Central memory CD8-positive, alpha-beta T cell (primary cell): ENCODE data around the gene NAT16.
"Not testable (repeated sequence)": the region's sequence is repeated elsewhere in the genome, so short reads cannot be mapped to it uniquely, and the experiment has no call there.

ENCODE experiments used
- ATAC-seq: fragments of 150-1000 bp; cut with Tn5 transposase; replicated peaks from 2 replicates; pipeline ENCODE4 v1.10.0; 2022; ENCODE audit warnings: mild to moderate bottlenecking, moderate FRiP score, moderate number of reproducible peaks; ENCODE audit not compliant: poor library complexity, severe bottlenecking; ENCODE audit errors: extremely low read depth
- DNase-seq, 2 donors: peaks; one replicate each; pipeline ENCODE4 v3.0.0; 2021; ENCODE audit warnings: low spot score in 2 of 2
- H3K27ac Mint-ChIP-seq: one replicate; pipeline ENCODE4 v1.8.0; 2022; ENCODE audit warnings: low read depth, mild to moderate bottlenecking, moderate library complexity, mixed read lengths
- H3K27me3 Mint-ChIP-seq: one replicate; pipeline ENCODE4 v1.8.0; 2022; ENCODE audit warnings: mixed read lengths
- H3K36me3 Mint-ChIP-seq: one replicate; pipeline ENCODE4 v1.8.0; 2022; ENCODE audit warnings: mild to moderate bottlenecking, moderate library complexity, mixed read lengths; ENCODE audit not compliant: insufficient read depth
- H3K4me1 Mint-ChIP-seq: one replicate; pipeline ENCODE4 v1.8.0; 2022; ENCODE audit warnings: mixed read lengths
- H3K4me3 Mint-ChIP-seq: one replicate; pipeline ENCODE4 v1.8.0; 2022; ENCODE audit warnings: mild to moderate bottlenecking, moderate library complexity, mixed read lengths
- H3K9me3 Mint-ChIP-seq: one replicate; pipeline ENCODE4 v1.8.0; 2022; ENCODE audit warnings: mixed read lengths

Gene NAT16

GRCh38 chr7:101211501-101211900 is 31.4 kb upstream of the NAT16 start:
- DNase-seq: no peak
- Mint-ChIP-seq H3K36me3 (peaks cover 4% of the 10 kb centered on the region), H3K4me1 (peaks cover 11% of the 10 kb centered on the region), H3K4me3 (no peak overlapping the region), H3K9me3 (no peaks in the 10 kb centered on the region), H3K27ac (no peak overlapping the region), H3K27me3 (no peaks in the 10 kb centered on the region)
- no peak for ATAC-seq

GRCh38 chr7:101210143-101210542 is 30.1 kb upstream of the NAT16 start:
- no peak overlapping the region for H3K27ac Mint-ChIP-seq
- H3K27me3 Mint-ChIP-seq: no peaks in the 10 kb centered on the region
- no peaks in the 10 kb centered on the region for H3K9me3 Mint-ChIP-seq
- no peaks in the 10 kb centered on the region for H3K4me1 Mint-ChIP-seq
- H3K4me3 Mint-ChIP-seq: no peak overlapping the region
- no peak for ATAC-seq
- peaks cover 1% of the 10 kb centered on the region for H3K36me3 Mint-ChIP-seq
- no peak for DNase-seq

GRCh38 chr7:101208794-101209193 is 28.7 kb upstream of the NAT16 start:
- ATAC-seq (no peak), DNase-seq (no peak)
- H3K36me3 Mint-ChIP-seq: peaks cover 1% of the 10 kb centered on the region
- H3K4me3 Mint-ChIP-seq: no peak overlapping the region
- H3K9me3 Mint-ChIP-seq: no peaks in the 10 kb centered on the region
- peaks cover 2% of the 10 kb centered on the region for H3K4me1 Mint-ChIP-seq
- H3K27me3 Mint-ChIP-seq: no peaks in the 10 kb centered on the region
- H3K27ac Mint-ChIP-seq: no peak overlapping the region

GRCh38 chr7:101207459-101207858 is 27.4 kb upstream of the NAT16 start:
- DNase-seq (no peak), ATAC-seq (no peak)
- peaks cover 10% of the 10 kb centered on the region for H3K27me3 Mint-ChIP-seq
- H3K36me3 Mint-ChIP-seq: peaks cover 1% of the 10 kb centered on the region
- H3K27ac Mint-ChIP-seq: no peak overlapping the region
- H3K9me3 Mint-ChIP-seq: no peaks in the 10 kb centered on the region
- H3K4me1 Mint-ChIP-seq: peaks cover 5% of the 10 kb centered on the region
- no peak overlapping the region for H3K4me3 Mint-ChIP-seq

GRCh38 chr7:101206665-101207042 is 26.6 kb upstream of the NAT16 start:
- Mint-ChIP-seq H3K4me3 (no peak overlapping the region), H3K27me3 (peaks cover 18% of the 10 kb centered on the region), H3K27ac (no peak overlapping the region), H3K9me3 (no peaks in the 10 kb centered on the region), H3K36me3 (peaks cover 1% of the 10 kb centered on the region), H3K4me1 (peaks cover 5% of the 10 kb centered on the region)
- no peak for ATAC-seq
- no peak for DNase-seq

GRCh38 chr7:101205901-101206664 is 26.0 kb upstream of the NAT16 start:
- Mint-ChIP-seq H3K9me3 (no peaks in the 10 kb centered on the region), H3K27me3 (peaks cover 23% of the 10 kb centered on the region), H3K27ac (peak overlapping the region; percentile 82), H3K4me3 (no peak overlapping the region), H3K36me3 (peaks cover 1% of the 10 kb centered on the region), H3K4me1 (peaks cover 6% of the 10 kb centered on the region)
- ATAC-seq: no peak
- DNase-seq: no peak

GRCh38 chr7:101203740-101204738 is 23.9 kb upstream of the NAT16 start:
- not testable (repeated sequence) for ATAC-seq, DNase-seq, H3K27ac Mint-ChIP-seq, H3K9me3 Mint-ChIP-seq, H3K36me3 Mint-ChIP-seq
- Mint-ChIP-seq H3K27me3 (peaks cover 39% of the 10 kb centered on the region), H3K4me3 (peak overlapping the region; percentile 7), H3K4me1 (peaks cover 10% of the 10 kb centered on the region)

GRCh38 chr7:101202603-101202918 is 22.5 kb upstream of the NAT16 start:
- Mint-ChIP-seq H3K27me3 (peaks cover 39% of the 10 kb centered on the region), H3K4me3 (no peak overlapping the region), H3K4me1 (peaks cover 10% of the 10 kb centered on the region), H3K9me3 (no peaks in the 10 kb centered on the region), H3K36me3 (no peaks in the 10 kb centered on the region), H3K27ac (no peak overlapping the region)
- DNase-seq (no peak), ATAC-seq (no peak)

- ATAC-seq (no peak), DNase-seq (no peak)
- no peaks in the 10 kb centered on the region for H3K36me3 Mint-ChIP-seq
- H3K9me3 Mint-ChIP-seq: no peaks in the 10 kb centered on the region
- no peak overlapping the region for H3K4me3 Mint-ChIP-seq
- H3K27me3 Mint-ChIP-seq: peaks cover 39% of the 10 kb centered on the region
- H3K4me1 Mint-ChIP-seq: peaks cover 10% of the 10 kb centered on the region
- no peak overlapping the region for H3K27ac Mint-ChIP-seq
These were observed 21.9 kb upstream of the NAT16 start for GRCh38 chr7:101201695-101202602.

GRCh38 chr7:101200862-101201599 is 20.9 kb upstream of the NAT16 start, which contains the start of gene MOGAT3:
TSS of gene MOGAT3 (minus strand) at chr7:101201036. CDS start at chr7:101200854, 182 bp downstream.
- Mint-ChIP-seq H3K9me3 (no peaks in the 10 kb centered on the region), H3K36me3 (no peaks in the 10 kb centered on the region), H3K27ac (no peak within 1 kb of the TSS), H3K27me3 (peaks cover 42% of the 10 kb centered on the region), H3K4me3 (peak within 1 kb of the TSS; percentile 19), H3K4me1 (peaks cover 10% of the 10 kb centered on the region)
- peak; percentile 36 for ATAC-seq
- no peak for DNase-seq

- Mint-ChIP-seq H3K4me1 (peaks cover 10% of the 10 kb centered on the region), H3K27ac (no peak overlapping the region), H3K36me3 (no peaks in the 10 kb centered on the region), H3K9me3 (no peaks in the 10 kb centered on the region), H3K27me3 (peaks cover 45% of the 10 kb centered on the region), H3K4me3 (no peak overlapping the region)
- no peak for ATAC-seq
- DNase-seq: no peak
These were observed 20.4 kb upstream of the NAT16 start for GRCh38 chr7:101200504-101200861.

- not testable (repeated sequence) for H3K9me3 Mint-ChIP-seq, H3K36me3 Mint-ChIP-seq, ATAC-seq, H3K27ac Mint-ChIP-seq, DNase-seq, H3K4me3 Mint-ChIP-seq
- H3K27me3 Mint-ChIP-seq: peaks cover 53% of the 10 kb centered on the region
- peaks cover 10% of the 10 kb centered on the region for H3K4me1 Mint-ChIP-seq
These were observed 19.4 kb upstream of the NAT16 start for GRCh38 chr7:101199522-101199921.
